A204.1 (cell line): Measurements from ENCODE around the gene MACROD1.

Experiments
- FAIRE-seq: peaks from 2 replicates; lab custom pipeline; 2012; peaks lifted over from hg19 to GRCh38; lab: Jason Lieb, UNC

Gene MACROD1

DNA sequence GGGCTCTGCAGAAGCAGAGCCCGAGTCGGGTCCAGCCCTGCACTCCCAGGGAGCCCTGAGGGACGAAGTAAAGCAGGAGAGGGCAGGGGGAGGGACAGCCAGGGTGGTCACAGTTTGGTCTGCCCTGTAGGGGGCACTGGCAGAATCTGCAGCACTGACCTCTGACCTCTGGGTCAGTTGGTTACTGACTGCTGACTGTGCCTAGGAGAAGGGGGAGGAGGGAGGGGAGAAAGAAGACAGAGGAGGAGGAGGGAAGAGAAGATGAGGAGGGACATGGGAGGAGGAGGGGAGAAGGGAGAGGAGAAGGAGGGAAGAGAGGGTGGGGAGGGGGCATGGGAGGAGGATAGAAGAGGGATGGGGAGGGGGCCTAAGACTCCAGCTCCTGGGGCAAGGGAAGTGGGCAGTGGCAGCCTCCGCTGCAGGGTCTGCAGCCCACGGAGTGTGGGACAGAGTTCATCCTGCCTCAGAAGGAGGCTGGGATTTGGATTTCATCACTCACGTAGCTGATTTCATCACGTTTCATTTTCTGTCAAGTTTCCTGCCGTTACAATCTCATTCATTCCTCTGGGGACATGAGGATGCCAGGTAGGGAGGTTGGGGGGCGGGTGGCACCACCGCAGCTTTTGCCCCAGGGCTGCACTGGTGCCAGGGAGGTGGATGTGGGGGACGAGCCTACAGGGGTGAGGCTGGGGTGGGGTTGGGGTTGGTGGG, 75.0 kb downstream of the MACROD1 start:
- no peak for FAIRE-seq

- FAIRE-seq: no peak
Observed at GRCh38 chr11:64089915-64090805, 75.8 kb downstream of the MACROD1 start.

DNA sequence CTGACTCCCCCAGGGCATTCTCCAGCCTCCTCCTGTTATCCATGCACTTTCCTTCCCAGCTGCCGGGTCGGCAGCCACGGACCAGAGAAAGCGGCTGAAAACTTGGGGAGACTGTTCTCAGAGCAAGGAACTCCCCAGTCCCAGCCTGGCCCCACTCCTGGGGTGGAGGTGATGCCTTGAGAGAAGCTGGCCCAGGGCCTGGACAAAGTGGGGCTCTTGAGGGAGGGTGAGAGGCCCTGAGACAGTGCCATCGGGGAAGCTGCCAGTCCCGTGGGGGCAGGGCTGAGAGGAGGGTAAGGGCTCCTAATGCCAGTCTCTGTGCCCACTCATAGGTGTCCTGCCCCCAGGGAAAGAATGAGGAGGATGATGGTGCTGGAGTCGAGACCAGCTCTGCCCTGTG, 76.4 kb downstream of the MACROD1 start:
- no peak for FAIRE-seq

- FAIRE-seq: no peak
Observed at GRCh38 chr11:64089027-64089360, 76.9 kb downstream of the MACROD1 start.

DNA sequence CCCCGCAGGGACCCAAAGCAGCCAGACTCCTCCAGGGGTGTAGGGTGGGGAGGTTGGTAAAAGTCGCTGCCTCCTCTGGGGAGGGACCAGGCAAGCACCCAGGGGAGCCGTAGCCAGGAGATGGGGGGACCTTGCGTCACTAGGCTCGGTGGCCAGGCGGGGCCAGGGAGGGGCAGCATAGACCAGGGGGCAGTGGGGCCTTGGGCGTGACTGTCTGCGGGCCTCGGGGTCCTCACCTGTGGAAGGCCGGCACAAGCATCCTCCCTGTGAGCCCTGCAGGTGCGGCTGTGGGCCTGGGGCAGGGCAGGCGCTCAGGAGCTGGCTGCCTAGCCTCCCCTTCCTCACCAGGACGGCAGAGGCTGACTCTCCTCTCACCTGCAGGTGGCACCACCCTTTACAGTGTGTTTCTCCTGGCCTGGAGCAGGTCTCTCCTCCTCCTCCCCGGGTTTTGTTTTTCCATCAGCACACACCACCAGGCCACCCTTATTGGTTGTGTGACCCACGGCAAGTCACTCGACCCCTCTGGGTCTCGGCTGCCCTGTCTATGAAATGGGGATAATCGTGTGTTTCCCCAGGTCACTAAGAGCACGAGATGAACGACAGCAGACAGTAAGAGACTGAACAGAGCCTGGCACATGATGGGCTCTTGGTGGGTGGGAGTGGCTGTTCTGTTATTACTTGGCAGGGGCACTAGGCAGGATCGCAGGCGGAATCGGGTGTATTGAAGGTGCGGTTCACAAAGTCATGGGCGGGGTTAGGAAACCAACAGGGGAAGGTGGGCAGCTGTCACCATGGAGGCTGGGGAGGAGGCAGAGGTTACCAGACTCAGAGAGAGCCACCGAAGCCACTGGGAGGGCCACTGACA, 77.5 kb downstream of the MACROD1 start:
- no peak for FAIRE-seq

DNA sequence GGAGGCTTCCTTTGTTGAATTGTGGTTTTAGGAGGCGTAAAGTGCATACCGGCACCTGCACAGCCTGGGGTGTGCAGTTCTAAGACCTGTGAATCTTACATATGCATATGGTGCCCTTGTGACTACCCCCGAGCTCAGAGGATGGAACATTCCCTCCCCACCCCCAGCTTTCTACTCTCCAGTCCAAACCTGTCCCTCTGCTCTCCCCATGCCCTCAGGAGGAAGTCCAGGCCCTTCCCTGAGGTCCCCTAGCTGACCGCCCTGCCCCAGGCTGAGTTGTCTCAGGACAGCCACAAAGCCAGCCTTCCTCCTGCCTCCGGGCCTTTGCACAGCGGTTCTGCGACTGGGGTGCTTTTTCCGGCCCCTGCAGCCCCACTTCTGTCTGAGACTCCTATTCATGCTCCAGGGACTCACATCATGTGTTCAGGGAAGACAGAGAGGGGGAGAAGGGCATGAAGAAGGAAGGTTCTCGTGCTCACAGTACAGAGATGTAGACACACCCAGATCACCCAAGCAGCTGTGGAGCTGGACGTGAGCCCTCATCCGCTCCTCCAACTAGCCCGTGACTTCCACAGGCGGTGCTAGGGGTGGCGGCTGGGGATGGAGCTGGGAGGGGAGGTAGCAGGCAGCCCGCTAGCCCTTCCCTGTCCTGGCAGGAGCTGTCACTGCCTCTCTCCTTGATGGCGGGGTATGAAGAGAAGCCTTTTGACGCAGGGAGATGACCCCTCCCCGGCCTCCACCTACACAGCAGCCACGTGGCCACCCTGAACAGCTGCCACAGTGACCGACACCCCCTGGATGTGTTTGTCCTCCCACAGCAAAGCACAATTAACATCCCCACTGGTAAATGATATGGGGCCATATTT, 79.4 kb downstream of the MACROD1 start:
- FAIRE-seq: no peak

DNA sequence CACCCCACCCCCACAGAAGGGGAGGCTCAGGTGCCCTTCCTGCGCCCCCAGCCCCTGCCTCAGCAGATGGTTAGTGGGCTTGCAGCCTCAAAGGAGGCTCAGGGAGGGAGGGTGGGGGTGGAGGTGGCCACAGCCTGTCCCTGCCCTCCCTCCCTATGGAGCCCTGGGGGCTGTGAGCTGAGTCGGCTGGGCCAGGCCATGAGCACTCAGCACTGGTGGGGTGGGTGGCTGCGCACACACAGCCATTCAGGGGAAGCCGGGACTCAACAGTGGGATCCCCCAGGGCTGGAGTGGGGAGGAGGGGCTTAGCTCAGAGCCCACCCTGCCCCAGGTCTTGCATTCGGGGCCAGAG, 80.0 kb downstream of the MACROD1 start:
- FAIRE-seq: no peak

DNA sequence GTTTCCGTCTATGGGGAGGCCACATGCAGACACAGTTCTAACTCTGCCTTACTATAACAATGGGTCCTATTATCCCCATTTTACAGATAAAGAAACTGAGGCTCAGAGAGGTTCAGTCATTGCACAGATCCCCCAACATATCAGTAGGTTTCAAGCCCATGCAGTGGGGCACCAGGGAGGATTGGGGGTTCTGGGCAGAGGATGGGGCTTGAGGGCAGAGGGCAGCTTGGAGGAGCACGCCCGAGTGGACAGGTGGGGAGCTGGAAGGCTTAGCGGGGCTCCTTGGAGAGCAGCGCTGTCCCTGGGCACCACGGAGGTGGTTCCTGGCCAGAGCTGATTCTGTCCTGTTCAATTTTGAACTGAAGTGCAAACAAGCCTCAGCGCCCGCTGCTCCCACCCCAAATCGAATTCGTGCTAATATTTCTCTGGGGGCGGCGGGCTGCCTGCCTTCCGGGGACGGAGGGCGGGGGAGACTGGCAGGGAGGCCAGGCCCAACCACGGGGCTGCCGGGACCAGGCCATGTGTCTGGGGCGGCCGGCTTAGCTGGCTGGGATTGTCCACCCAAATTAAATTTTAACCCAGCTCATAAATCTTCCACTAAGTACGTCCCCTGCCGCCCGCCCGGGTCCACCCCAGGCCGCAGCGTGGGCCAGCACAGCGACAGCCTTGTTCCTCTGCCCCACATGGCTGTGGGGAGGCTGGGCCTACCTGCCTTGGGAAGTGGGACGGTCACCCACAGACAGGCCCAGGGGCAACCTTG, 80.8 kb downstream of the MACROD1 start:
- no peak for FAIRE-seq

DNA sequence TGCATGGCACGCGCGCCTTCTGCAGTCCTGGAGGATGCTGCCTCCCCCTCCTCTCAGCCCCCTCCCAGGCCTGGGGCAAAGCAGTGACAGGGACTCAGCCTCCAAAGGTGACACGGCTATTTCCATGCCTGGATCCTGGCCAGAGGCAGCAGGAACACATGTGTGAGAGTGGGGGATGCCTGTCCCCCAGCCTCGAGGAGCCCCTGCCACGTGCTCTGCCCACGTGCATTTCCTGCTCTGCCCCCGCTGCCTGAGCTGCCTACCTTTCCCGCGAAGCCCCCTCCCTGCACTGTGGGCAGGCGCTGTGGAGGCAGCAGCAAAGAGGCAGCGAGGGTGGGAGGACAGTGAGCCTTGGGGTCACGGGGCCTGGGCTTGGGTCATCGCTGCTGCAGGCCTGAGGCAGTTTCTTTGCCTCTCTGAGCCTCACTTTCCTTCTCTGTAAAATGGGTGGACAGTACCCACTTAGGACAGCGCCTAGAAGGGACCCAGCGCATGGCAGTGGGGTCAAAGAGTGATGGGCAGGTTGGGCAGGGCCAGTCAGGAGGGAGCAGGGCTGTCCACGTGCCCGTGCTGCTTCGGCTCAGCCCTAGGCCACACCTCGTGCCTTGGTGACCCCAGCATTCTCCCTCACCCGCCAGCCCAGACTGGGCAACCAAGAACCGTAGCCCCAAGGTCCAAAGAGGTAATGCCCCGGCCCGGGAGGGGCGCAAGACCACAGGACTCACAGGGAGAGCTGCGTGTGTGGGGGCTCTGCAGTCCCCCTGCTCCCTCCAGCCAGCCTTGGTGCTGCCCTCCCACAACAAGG, 81.6 kb downstream of the MACROD1 start:
- FAIRE-seq: no peak

DNA sequence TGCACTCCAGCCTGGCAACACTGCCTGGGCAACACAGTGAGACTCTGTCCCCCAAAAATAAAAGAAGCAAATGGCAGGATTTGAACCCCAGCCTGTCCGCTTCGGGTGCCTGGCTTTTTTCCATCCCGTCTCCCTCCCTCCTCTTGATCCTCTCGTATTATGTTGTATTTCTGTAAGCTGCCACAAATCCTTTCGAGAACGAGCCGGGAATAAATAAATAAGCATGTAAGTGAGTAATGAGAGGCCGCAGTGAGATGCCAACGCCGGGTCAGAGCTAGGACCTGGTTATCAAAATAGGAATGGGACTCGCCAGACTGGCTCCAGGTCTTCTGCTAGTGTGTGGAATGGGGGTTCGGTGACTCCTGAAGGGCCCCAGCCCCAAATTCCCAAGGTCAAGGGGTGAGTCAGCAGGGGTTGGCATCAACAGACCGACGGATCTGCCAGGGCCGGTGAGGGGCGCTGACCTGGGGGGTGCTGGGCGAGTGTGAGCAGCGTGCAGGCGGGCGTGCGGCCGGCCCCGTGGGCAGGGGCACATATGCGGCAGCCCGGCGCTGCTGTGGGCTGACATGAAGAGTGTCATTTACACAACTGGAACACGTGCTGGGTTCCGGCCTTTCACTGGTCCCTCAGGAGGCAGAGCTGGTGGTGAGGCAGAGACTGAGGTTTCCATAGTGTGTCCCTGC, 82.4 kb downstream of the MACROD1 start:
- no peak for FAIRE-seq

- no peak for FAIRE-seq
Observed at GRCh38 chr11:64081745-64082442, 84.0 kb downstream of the MACROD1 start.

DNA sequence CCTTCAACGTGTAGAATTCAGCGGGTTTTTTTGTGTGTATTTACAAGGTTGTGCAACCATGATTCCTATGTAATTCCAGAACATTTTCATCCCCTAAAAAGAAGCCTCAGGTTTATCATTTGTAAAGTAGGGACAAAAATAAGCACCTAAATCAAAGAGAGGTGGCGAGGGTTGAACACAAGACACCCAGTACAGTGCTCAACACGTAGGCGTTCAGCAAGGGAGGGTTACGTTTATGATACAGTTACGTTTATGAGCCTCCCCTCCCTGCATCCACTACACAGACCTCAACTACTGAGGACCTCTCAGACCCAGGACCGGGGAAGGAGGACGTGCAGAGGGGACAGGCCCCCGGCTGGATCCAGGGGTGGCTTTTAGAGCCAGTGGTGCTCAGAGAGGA, 85.5 kb downstream of the MACROD1 start:
- no peak for FAIRE-seq

DNA sequence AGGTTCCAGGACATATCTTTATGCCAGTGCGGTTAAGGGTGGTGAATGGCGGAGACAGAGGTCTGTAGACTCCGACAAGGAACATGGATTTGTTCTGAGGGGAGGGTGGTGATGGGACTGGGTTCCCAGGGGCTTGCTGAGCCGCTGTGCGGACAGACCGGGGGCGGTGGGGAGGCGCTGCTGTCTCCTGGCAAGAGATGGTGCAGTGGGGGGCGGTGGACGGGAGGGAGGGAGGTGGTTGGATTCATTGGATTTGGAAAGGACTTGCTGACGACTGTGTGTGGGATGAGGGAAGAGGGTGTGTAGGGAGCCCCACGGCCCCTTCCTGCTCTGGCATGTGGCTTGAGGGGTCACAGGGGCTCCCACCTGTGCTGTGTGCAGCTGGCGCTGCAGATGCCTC, 87.0 kb downstream of the MACROD1 start:
- FAIRE-seq: no peak

- FAIRE-seq: no peak
Observed at GRCh38 chr11:64078284-64078683, 87.6 kb downstream of the MACROD1 start.

- FAIRE-seq: no peak
Observed at GRCh38 chr11:64077607-64078006, 88.3 kb downstream of the MACROD1 start.

GRCh38 chr11:64076758-64077157, 89.2 kb downstream of the MACROD1 start:
- no peak for FAIRE-seq

DNA sequence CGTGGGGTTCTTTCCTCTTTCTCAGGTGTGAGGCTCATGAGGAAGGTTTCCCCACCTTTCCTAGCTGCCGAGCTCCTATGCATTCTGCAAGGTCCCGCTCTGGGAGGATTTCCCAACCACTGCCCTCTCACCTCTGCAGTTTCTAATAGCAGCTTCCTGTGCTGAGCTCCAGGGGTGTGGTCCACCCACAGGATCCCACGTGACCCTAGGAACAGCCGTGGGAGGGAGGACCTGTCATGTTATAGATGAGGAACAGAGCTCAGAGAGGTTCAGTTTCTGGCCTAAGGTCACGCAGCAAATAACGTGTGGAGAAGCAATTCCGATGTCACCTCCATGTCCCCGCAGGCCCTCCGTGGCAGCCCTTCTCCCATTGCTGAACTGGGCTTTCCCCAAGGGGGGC, 91.7 kb downstream of the MACROD1 start:
- no peak for FAIRE-seq

DNA sequence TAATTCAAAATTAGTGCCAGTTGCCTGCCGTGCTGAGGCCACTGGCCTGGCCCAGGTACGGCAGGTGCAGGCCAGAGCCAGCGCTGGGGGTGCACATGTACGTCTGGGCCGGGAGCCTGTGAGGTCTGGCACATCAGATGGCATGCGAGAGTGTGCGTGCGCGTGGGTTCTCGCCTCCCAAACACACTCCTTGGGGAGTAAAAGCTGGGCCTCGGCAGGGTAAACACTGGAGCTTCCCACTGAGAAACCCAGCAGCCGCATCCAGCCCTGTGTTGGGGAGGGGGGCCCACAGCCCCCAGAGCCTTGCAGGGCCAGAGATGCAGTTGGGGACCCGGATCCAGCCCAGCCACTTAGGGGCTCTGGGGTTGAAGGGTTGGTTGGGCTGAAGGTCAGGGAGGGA, 92.4 kb downstream of the MACROD1 start:
- FAIRE-seq: no peak

GRCh38 chr11:64072871-64073270, 93.0 kb downstream of the MACROD1 start:
- FAIRE-seq: no peak
